Gastrocnemius medialis (tissue), 4 donors: ENCODE measurements around the gene PGGT1B.

ENCODE experiments used
- POLR2A ChIP-seq, 2 donors: fragments of 450-650 bp; IDR thresholded peaks; one replicate each; pipeline ENCODE4 v1.6.1; 2017; ENCODE audit warnings: antibody characterized with exemption in 2 of 2, mild to moderate bottlenecking in 2 of 2, moderate library complexity in 2 of 2
- TF ChIP-seq, protein P1 (sequence below), 5 experiments: fragments of 450-650 bp in 3 of 5; fragments of 200-600 bp in 2 of 5; sonication (generic) in 2 of 5; IDR thresholded peaks in 4 of 5; conservative IDR thresholded peaks in 1 of 5; 1 replicate in 4 of 5; 2 replicates in 1 of 5; pipeline ENCODE4 v1.5.1; 2016 to 2019; ENCODE audit warnings: antibody characterized with exemption in 5 of 5, mild to moderate bottlenecking in 3 of 5, moderate library complexity in 3 of 5

DNA sequence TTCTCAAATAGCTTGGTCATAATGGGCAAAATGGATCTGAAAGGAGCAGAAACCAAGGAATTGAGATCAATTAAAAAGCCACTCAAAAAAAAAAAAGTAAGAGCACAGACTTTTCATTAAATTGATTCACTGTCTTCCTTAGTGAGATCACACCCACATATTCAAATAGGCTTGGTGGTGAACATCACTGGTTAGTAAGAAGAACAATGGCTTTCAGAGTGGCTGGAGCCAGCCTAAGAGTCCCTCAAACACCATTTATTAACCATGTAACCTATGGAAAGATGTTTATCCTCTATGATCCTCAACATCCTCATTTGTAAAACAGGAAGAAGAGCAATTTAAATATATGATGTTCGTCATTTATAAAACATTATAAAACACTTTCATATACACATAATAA, 21.3 kb upstream of the PGGT1B start:
- TF ChIP-seq, protein P1, sequence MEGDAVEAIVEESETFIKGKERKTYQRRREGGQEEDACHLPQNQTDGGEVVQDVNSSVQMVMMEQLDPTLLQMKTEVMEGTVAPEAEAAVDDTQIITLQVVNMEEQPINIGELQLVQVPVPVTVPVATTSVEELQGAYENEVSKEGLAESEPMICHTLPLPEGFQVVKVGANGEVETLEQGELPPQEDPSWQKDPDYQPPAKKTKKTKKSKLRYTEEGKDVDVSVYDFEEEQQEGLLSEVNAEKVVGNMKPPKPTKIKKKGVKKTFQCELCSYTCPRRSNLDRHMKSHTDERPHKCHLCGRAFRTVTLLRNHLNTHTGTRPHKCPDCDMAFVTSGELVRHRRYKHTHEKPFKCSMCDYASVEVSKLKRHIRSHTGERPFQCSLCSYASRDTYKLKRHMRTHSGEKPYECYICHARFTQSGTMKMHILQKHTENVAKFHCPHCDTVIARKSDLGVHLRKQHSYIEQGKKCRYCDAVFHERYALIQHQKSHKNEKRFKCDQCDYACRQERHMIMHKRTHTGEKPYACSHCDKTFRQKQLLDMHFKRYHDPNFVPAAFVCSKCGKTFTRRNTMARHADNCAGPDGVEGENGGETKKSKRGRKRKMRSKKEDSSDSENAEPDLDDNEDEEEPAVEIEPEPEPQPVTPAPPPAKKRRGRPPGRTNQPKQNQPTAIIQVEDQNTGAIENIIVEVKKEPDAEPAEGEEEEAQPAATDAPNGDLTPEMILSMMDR (IDR thresholded peaks at IDR 0.05 in 4 of 5, conservative IDR thresholded peaks at IDR 0.05 in 1 of 5), result no peak
- no peak for TF ChIP-seq POLR2A (IDR thresholded peaks at IDR 0.05)
